H9 (cell line): ENCODE results near the gene TIAM2. TPM values are rescaled to one million over a fixed set of nuclear protein-coding genes. Genes with fewer than 3 reads are reported as not detected.

Source experiments
- DNase-seq: peaks from one replicate; pipeline ENCODE4 v3.0.0-alpha.2; 2017
- H2AFZ ChIP-seq: one replicate; pipeline ENCODE4 v1.6.1; 2013; ENCODE audit warnings: mild to moderate bottlenecking, low read length, control low read depth, moderate library complexity
- H2AK5ac ChIP-seq: 2 replicates; pipeline ENCODE4 v1.6.1; 2013; ENCODE audit warnings: low read length, control low read depth, mixed read lengths; ENCODE audit not compliant: insufficient read length
- H2BK120ac ChIP-seq: one replicate; pipeline ENCODE4 v1.6.1; 2013; ENCODE audit warnings: low read depth, mild to moderate bottlenecking, low read length, control low read depth, inconsistent platforms; ENCODE audit not compliant: poor library complexity, severe bottlenecking
- H2BK12ac ChIP-seq: 2 replicates; pipeline ENCODE4 v1.6.1; 2013; ENCODE audit warnings: low read length, control low read depth, mixed read lengths, low read depth; ENCODE audit not compliant: insufficient read length
- H2BK15ac ChIP-seq: 2 replicates; pipeline ENCODE4 v1.6.1; 2013; ENCODE audit warnings: low read depth, low read length, control low read depth
- H2BK20ac ChIP-seq: one replicate; pipeline ENCODE4 v1.6.1; 2013; ENCODE audit warnings: low read depth, mild to moderate bottlenecking, low read length, control low read depth, inconsistent platforms; ENCODE audit not compliant: poor library complexity, severe bottlenecking
- H2BK5ac ChIP-seq: 2 replicates; pipeline ENCODE4 v1.6.1; 2013; ENCODE audit warnings: low read length, control low read depth, mixed read lengths; ENCODE audit not compliant: insufficient read length
- H3K14ac ChIP-seq: 2 replicates; pipeline ENCODE4 v1.6.1; 2013; ENCODE audit warnings: low read length, control low read depth; ENCODE audit not compliant: insufficient read depth
- H3K18ac ChIP-seq: 2 replicates; pipeline ENCODE4 v1.6.1; 2013; ENCODE audit warnings: low read depth, mild to moderate bottlenecking, mixed read lengths, low read length, control low read depth; ENCODE audit not compliant: insufficient read length
- H3K23ac ChIP-seq: 2 replicates; pipeline ENCODE4 v1.6.1; 2013; ENCODE audit warnings: low read length, control low read depth, mixed read lengths, low read depth; ENCODE audit not compliant: insufficient read length
- H3K23me2 ChIP-seq: 2 replicates; pipeline ENCODE4 v1.6.1; 2013; ENCODE audit warnings: low read depth, mild to moderate bottlenecking, mixed read lengths, low read length, control low read depth; ENCODE audit not compliant: insufficient read length, poor library complexity, severe bottlenecking
- H3K27ac ChIP-seq: 2 replicates; pipeline ENCODE4 v1.5.1; 2013; ENCODE audit warnings: low read length, control low read depth, mixed read lengths, low read depth; ENCODE audit not compliant: insufficient read length
- H3K27me3 ChIP-seq: 2 replicates; pipeline ENCODE4 v1.6.1; 2013; ENCODE audit warnings: low read length, control low read depth, inconsistent platforms; ENCODE audit not compliant: insufficient read depth
- H3K4ac ChIP-seq: 2 replicates; pipeline ENCODE4 v1.6.1; 2013; ENCODE audit warnings: low read depth, mild to moderate bottlenecking, control low read depth, inconsistent platforms, low read length, moderate library complexity
- H3K4me1 ChIP-seq: 2 replicates; pipeline ENCODE4 v1.6.1; 2013; ENCODE audit warnings: low read length, control low read depth, inconsistent platforms; ENCODE audit not compliant: insufficient read depth
- H3K4me2 ChIP-seq: 2 replicates; pipeline ENCODE4 v1.6.1; 2013; ENCODE audit warnings: low read length, control low read depth, mixed read lengths; ENCODE audit not compliant: insufficient read length, insufficient read depth
- H3K56ac ChIP-seq: 2 replicates; pipeline ENCODE4 v1.6.1; 2013; ENCODE audit warnings: low read depth, mild to moderate bottlenecking, mixed read lengths, low read length, control low read depth; ENCODE audit not compliant: insufficient read length
- H3K79me1 ChIP-seq: 2 replicates; pipeline ENCODE4 v1.6.1; 2013; ENCODE audit warnings: low read depth, mild to moderate bottlenecking, moderate library complexity, low read length, control low read depth, inconsistent platforms; ENCODE audit not compliant: insufficient read depth, poor library complexity, severe bottlenecking
- H3K79me2 ChIP-seq: 2 replicates; pipeline ENCODE4 v1.6.1; 2013; ENCODE audit warnings: low read length, control low read depth, inconsistent platforms; ENCODE audit not compliant: insufficient read depth
- H3K9ac ChIP-seq: 2 replicates; pipeline ENCODE4 v1.6.1; 2013; ENCODE audit warnings: low read length, control low read depth, mixed read lengths; ENCODE audit not compliant: insufficient read length; ENCODE audit errors: extremely low read depth
- H3K9me3 ChIP-seq: one replicate; pipeline ENCODE4 v1.6.1; 2013; ENCODE audit warnings: low read depth, low read length, inconsistent platforms; ENCODE audit not compliant: control insufficient read depth
- H3T11ph ChIP-seq: one replicate; pipeline ENCODE4 v1.6.1; 2013; ENCODE audit warnings: mild to moderate bottlenecking, low read length, control low read depth, inconsistent platforms
- H4K20me1 ChIP-seq: one replicate; pipeline ENCODE4 v1.6.1; 2013; ENCODE audit not compliant: control insufficient read depth, insufficient read length, insufficient read depth
- H4K5ac ChIP-seq: 2 replicates; pipeline ENCODE4 v1.6.1; 2013; ENCODE audit warnings: low read depth, mild to moderate bottlenecking, mixed read lengths, low read length, control low read depth; ENCODE audit not compliant: insufficient read length
- H4K8ac ChIP-seq: replicated peaks from 2 replicates; pipeline ENCODE4 v1.6.1; 2013; ENCODE audit warnings: low read length, control low read depth, mixed read lengths, low read depth; ENCODE audit not compliant: insufficient read length
- H4K91ac ChIP-seq: 2 replicates; pipeline ENCODE4 v1.6.1; 2013; ENCODE audit warnings: low read depth, mild to moderate bottlenecking, moderate library complexity, mixed read lengths, low read length, control low read depth; ENCODE audit not compliant: insufficient read length
- H3K27ac Mint-ChIP-seq, 3 experiments: 2 replicates in 2 of 3; 3 replicates in 1 of 3; pipeline ENCODE4 v1.8.0; 2020 to 2021; ENCODE audit warnings: mixed read lengths in 3 of 3, mild to moderate bottlenecking in 1 of 3, moderate library complexity in 1 of 3
- H3K27me3 Mint-ChIP-seq: 2 replicates; pipeline ENCODE4 v1.8.0; 2021; ENCODE audit warnings: low read depth, mild to moderate bottlenecking, moderate library complexity, mixed read lengths
- H3K36me3 Mint-ChIP-seq, 3 experiments: 2 replicates in 2 of 3; 3 replicates in 1 of 3; pipeline ENCODE4 v1.8.0; 2020 to 2021; ENCODE audit warnings: low read depth in 3 of 3, mixed read lengths in 3 of 3; ENCODE audit not compliant: insufficient read depth in 1 of 3
- H3K4me1 Mint-ChIP-seq, 2 experiments: 2 replicates each; pipeline ENCODE4 v1.8.0; 2020; ENCODE audit warnings: mixed read lengths in 2 of 2
- H3K4me3 Mint-ChIP-seq, 2 experiments: 2 replicates in 1 of 2; 3 replicates in 1 of 2; pipeline ENCODE4 v1.8.0; 2020 to 2021; ENCODE audit warnings: mild to moderate bottlenecking in 2 of 2, mixed read lengths in 2 of 2, moderate library complexity in 1 of 2
- H3K9me3 Mint-ChIP-seq, 2 experiments: 2 replicates in 1 of 2; 3 replicates in 1 of 2; pipeline ENCODE4 v1.8.0; 2020; ENCODE audit warnings: mild to moderate bottlenecking in 2 of 2, mixed read lengths in 2 of 2, moderate library complexity in 1 of 2
- CTCF ChIP-seq: fragments of 200-600 bp; sonication (generic); conservative IDR thresholded peaks from 3 replicates; pipeline ENCODE4 v1.8.0; 2021; ENCODE audit warnings: antibody characterized with exemption, mild to moderate bottlenecking
- WGBS: extraction: QIAGEN DNeasy Blood & Tissue Kit; methylation state at CpG from one replicate; pipeline ENCODE4 v1.1.7; 2013; ENCODE audit warnings: missing lambda C conversion rate, low lambda C conversion rate, mixed read lengths; ENCODE audit not compliant: insufficient read length; ENCODE audit errors: extremely low coverage; 5-methylcytosine and 5-hydroxymethylcytosine counted together
- total RNA-seq: library from RNA; stranded (reverse); gene quantifications from 2 replicates; pipeline ENCODE4 v1.2.1, GENCODE V29; 2021

Gene TIAM2
- total RNA-seq, 1 experiment from 2014 or later = 6.3 TPM

- Histone ChIP-seq H3K14ac (peak overlapping the region; percentile 87), H2BK120ac (peak overlapping the region; percentile 14), H2BK5ac (no peak overlapping the region), H2BK20ac (no peak overlapping the region), H2BK12ac (no peak overlapping the region), H3K79me1 (no peaks in the 10 kb centered on the region), H2BK15ac (no peak overlapping the region), H3K4ac (no peak overlapping the region; the same call in 1 of the 2 replicates), H3K4me1 (no peaks in the 10 kb centered on the region; the same call in 1 of the 2 replicates), H3K56ac (no peak overlapping the region), H4K8ac (no peak overlapping the region), H3K9ac (peak overlapping the region; percentile 59), H3K9me3 (no peaks in the 10 kb centered on the region), H2AFZ (no peak overlapping the region), H3K79me2 (no peaks in the 10 kb centered on the region), H3K18ac (peak overlapping the region; percentile 72), H3K23me2 (peaks cover 12% of the 10 kb centered on the region), H4K20me1 (no peaks in the 10 kb centered on the region), H2AK5ac (no peak overlapping the region), H3K23ac (no peak overlapping the region), H3K27me3 (no peaks in the 10 kb centered on the region), H4K5ac (no peak overlapping the region), H3T11ph (no peak overlapping the region), H3K4me2 (peak overlapping the region; percentile 65), H4K91ac (no peak overlapping the region), H3K27ac (no peak overlapping the region)
- DNase-seq = no peak
- peak overlapping the region in 1 of 3 experiments; percentile 87; a peak in 2 of 7 replicates for H3K27ac Mint-ChIP-seq
- H3K4me1 Mint-ChIP-seq = peaks cover 19 to 26% of the 10 kb centered on the region in 2 experiments
- no CpG with 5 or more reads among the region's 32 CpGs for WGBS
- no peak for TF ChIP-seq CTCF
- peaks cover 27% of the 10 kb centered on the region for H3K27me3 Mint-ChIP-seq
- H3K36me3 Mint-ChIP-seq = no peaks in the 10 kb centered on the region; a peak in 1 of 7 replicates
- peak overlapping the region; percentile 78 to 87 for H3K4me3 Mint-ChIP-seq
- no peaks in the 10 kb centered on the region for H3K9me3 Mint-ChIP-seq
Measured at GRCh38 chr6:154994836-154995253, 270 bp upstream of the TIAM2 start.
